Stimulated activated CD4-positive, alpha-beta T cell treated with anti-CD3 and anti-CD28 coated beads, Interleukin-2, amount 100 ng/mL, for 4 hours (primary cell): Measurements from ENCODE around the gene PLEKHG2.
"Not testable (repeated sequence)": the region's sequence is repeated elsewhere in the genome, so short reads cannot be mapped to it uniquely, and the experiment has no call there.

ENCODE experiments used
- DNase-seq: peaks from one replicate; pipeline ENCODE4 v3.0.0-alpha.2; 2020; ENCODE audit warnings: low read depth

The PLEKHG2 gene

DNA sequence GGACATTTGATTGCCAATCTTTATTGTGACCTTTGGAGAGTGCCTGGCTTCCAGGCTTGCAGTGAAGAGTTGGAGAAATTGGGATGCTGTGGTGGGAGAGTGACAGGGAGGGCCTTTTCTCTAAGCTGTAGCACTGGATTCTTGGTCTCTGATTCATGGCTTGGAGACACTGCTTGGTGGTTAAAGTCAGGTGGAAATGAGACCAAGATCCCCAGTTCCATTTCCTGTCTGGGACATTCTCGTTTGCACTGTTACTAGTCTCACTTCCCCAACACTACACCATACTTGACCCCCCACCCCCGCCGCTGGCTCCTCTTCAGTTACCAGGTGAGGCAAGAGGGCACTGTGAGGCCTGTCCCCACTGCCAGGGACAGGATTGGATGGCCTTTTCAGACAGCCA, 35.8 kb downstream of the PLEKHG2 start:
- no peak for DNase-seq

DNA sequence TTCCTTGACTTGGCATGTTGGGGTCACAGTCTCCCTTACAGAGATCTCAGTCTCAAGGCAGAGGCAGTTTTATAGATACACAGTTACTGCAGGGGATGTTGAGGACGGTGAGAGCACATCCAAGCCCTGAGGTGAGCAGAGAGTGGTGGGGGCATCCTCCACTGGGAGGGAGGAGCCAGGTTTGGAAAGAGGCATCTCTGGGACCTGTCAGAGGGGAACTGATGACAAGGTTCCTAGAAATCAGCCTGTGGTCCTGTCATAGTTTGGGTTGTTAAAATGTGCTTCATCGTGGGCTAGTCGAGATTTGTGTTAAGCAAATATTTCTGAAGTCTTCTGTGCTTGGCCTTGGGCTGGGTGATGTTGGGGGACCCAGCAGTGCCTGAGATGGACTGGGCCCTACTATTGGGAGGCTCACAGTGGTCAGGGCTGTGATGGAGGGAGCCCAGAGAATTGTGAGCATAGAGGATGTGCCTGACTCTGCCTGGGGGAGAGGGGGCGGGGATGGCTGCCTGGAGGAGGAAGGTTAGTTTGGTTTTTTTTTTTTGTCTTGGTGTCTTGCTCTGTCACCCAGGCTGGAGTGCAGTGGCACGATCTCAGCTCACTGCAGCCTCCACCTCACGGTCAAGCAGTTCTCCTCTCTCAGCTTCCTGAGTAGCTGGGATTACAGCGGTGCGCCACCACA, 36.8 kb downstream of the PLEKHG2 start:
- DNase-seq: no peak

DNA sequence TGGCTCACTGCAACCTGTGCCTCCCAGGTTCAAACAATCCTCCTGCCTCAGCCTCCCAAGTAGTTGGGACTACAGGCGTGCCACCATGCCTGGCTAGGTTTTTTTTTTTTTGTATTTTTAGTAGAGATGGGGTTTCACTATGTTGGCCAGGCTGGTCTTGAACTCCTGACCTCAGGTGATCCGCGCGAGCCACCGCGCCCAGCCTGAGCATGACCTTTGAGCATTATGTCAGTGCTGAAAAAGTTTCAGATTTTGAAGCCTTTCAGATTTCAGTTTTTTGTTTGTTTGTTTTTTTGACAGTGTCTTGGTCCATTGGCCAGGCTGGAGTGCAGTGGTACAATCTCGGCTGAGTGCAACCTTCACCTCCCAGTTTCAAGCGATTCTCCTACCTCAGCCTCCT, 38.8 kb downstream of the PLEKHG2 start:
- DNase-seq: not testable (repeated sequence)

DNA sequence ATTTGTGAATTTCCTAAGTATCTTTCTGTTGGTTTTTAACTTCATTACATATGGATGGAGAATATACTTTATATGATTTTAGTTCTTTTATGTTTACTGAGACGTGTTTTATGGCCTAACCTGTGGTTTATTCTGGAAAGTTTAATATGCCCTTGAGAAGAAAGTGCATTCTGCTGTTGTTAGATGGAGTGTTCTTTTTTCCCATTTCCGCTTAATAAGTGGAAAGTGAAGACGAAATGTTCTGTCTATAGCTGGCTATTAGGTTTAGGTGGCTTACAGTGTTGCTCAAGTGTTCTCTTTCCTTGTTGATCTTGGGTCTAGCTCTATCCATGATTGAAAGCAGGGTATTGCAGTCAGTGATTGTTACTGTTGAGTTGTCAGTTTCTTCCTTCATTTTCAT, 50.9 kb downstream of the PLEKHG2 start:
- DNase-seq: no peak

DNA sequence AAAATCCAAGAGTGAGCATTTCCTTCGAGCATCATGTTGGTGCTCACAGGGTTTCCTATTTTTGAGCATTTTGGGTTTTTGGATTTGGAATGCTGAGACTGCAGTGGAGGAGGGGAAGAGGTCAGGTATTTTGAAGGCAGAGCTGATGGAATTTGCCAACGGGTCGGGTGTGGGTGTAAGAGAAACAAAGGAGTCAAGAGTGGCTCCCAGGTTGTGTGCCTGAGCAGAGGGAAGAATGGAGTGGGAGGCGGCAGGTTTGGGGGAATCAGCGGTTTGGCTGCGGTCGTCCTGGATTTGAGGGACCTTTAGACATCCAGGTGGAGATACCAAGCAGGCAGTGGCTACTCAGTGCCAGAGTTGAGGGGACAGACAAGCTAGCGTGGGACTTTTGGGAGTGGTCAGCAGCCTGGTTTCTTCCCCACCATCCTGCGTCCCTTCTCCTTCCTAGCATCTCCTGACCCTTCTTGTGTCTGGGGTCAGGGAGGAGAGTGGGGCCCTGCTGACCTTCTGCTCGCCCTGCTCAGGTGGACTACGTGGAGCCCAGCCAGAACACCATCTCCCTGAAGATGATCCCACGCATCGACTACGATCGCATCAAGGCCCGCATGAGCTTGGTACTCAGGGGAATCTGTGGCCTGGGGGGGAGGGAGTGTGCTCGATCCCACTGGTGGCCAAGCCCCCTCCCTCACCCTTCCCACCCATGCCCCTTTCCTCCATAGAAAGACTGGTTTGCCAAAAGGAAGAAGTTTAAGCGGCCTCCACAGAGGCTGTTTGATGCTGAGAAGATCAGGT, 53.7 kb downstream of the PLEKHG2 start:
- no peak for DNase-seq

DNA sequence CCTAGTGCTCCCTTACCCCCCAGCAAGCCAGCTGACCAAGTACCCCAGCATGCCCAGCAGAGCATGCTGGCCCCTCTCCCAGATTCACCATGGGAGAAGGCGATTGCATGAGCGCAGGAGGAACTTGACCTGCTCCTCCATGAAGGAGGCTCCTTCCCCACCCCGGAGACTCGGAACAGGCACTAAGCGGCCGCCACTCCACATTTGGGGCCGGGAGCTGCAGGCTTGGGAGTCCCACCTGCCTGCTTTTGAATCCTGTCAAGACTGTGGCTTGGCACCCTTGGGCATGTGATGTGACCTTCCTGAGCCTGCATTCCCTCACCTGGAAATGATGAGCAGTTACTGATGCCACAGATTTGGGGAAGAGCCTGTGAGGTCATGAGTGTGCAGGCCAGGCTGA, 55.5 kb downstream of the PLEKHG2 start:
- no peak for DNase-seq

DNA sequence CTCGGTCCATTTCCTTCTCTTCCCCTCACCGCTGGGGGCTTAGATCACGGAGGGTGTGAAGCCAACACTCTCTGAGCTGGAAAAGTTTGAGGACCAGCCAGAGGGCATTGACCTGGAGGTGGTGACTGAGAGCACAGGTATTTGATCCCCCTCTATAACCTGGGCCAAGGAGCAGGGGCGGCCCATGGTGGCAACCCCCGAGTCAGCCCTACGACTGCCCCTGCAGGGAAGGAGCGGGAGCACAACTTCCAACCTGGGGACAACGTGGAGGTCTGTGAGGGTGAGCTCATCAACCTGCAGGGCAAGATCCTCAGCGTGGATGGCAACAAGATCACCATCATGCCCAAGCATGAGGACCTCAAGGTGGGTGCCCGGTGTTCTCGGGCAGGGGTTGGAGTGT, 56.6 kb downstream of the PLEKHG2 start:
- DNase-seq: no peak

DNA sequence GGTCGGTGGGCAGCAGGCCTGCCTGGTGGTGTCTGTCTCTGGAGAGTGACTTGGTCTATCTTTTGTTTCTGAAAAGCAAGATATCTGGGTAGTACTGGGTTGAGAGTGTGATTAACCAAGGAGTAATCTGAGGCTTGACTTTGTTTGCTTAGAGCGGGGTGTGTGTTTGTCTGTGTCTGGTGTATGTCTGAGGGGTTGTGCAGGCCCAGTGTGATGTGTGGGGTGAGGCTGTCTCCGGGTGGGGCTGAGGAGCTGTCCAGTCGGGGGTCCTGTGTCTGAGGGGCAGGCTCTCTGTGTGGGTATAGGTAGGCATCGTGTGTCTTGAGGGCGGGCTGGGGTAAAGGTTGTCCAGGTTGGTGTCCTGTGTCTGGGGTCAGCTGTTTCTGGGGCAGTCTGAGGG, 57.1 kb downstream of the PLEKHG2 start:
- no peak for DNase-seq

DNA sequence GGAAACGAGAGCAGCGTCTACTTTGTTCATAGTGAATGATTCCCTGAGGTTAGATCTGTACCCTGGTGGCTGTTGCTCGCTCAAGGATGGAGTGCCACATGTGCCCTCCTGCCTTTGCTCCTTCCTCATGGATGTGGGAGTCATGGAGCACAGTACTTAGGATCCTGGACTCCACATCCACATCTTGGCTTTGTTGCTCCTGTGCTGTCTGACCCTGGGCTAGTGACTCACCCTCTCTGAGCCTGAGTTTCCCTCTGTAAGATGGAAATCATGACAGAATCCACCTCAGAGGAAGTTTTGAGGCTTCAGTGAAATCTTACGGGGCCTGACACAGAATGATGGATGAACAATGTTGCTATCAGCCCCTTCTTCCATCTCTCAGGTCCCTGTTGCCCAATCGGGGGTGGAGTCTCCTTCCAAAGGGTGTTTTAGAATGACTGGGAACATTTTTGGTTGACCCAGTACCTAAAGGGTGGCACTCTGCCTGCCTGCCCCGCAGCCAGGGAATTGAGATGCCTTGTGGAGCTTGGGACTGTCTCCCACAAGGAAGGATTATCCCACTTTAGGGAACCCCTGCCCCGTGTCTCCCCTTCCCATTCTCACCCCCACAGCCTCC, 58.4 kb downstream of the PLEKHG2 start:
- no peak for DNase-seq

DNA sequence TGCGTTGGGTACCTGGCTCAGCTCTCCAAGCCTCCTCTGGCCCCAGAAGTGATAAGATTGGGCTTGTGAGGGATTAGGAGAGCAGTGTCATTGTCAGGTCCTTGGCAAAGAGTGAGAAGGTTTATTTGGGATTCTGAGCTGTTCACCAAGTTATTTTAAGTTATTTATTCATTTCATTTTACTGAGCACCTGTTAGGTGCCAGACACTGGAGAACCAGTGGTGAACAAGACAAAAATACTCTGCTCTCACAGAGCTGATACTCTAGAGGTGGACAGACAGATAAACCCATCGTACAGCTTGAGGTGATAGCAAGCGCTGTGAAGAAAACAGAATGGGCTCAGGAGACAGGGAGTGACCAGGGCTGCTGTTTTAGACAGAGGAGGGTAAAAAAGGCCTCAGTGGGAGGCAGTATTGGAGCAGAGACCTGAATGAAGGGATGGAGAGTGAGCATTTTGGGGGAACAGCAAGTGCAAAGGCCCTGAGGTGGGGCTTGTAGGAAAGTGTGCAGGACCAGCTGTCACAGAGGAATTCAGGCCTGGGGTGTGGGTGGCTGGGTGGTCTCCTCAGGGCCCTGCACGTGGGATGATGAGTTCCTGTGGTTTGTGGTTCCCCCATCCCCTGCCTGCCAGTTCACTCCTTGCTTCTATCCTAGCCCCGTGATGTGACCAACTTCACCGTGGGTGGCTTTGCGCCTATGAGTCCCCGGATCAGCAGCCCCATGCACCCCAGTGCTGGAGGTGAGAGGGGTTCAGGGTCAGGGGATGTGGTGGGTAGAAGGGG, 59.5 kb downstream of the PLEKHG2 start:
- DNase-seq: no peak

DNA sequence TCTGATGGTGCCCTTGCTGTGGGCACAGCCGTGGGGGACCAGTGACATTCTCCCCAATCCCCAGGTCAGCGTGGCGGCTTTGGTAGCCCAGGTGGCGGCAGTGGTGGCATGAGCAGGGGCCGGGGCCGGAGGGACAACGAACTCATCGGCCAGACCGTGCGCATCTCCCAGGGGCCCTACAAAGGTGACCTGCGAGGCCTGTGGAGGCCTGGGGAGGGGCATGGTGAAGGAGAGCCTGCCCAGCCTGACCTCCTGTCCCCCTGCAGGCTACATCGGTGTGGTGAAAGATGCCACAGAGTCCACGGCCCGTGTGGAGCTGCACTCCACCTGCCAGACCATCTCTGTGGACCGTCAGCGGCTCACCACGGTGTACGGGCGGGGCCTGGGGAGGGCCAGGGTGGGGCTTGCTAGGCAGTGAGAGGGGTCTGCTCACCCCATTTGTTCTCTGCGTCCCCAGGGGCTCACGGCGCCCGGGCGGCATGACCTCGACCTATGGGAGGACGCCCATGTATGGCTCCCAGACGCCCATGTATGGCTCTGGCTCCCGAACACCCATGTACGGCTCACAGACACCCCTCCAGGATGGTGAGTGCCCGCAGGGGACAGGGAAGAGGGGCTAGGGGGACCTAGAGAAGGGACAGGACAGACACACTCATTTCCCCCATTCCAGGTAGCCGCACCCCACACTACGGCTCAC, 60.4 kb downstream of the PLEKHG2 start:
- DNase-seq: no peak

DNA sequence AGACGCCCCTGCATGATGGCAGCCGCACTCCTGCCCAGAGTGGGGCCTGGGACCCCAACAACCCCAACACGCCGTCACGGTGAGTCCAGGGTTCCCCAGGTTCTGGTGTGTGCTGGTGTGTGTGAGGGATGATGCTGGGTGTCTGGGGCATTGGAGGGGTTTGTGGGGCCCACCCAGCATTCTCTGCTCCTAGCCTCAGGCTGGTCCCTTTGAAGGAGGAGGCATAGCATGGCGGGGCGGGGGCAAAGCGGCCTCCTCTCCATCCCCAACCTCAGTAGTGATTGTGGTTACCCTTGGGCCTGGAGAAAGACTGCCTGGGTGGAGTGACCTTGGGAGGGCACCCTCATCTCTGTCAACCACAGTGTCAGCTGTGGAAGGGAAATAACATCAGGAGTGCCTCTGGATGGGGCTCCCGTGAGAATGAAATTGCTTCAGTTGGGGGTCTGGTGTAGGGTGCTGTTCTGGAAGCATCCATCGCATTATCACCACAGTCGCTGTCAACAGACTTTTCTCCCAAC, 61.0 kb downstream of the PLEKHG2 start:
- no peak for DNase-seq

DNA sequence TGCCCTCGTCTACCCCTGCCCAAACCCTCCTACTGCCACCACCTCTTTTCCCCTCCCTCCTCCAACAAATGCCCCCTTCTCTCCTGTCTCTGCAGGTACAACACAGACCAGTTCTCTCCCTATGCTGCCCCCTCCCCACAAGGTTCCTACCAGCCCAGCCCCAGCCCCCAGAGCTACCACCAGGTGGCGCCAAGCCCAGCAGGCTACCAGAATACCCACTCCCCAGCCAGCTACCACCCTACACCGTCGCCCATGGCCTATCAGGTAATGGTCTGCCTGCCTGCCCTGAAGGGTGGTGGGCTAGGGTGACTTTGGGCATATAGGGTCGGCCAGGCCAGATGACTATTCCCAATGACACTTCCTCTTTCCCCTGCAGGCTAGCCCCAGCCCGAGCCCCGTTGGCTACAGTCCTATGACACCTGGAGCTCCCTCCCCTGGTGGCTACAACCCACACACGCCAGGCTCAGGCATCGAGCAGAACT, 61.7 kb downstream of the PLEKHG2 start:
- DNase-seq: peak; percentile 60

DNA sequence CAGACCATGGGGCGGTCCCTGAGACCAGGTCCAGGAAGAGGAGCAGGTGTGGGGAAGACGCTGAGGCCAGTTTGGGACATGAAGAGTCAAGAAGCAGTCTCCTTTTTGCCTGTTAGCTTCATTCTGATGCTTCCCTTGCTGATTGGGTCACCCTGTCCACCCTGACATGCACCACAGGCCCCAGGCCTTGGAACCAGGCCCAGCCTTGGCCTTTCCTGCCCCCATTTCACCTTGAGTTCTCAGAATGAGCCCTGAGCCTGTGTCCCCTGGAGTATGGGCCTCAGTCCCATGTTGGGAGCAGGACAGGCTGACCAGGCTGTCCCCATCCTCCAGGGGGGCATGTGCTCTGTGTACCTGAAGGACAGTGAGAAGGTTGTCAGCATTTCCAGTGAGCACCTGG, 63.3 kb downstream of the PLEKHG2 start:
- no peak for DNase-seq
